Cortex of kidney (tissue), 1 donor: ENCODE measurements around the gene ITFG2.
"Not testable (repeated sequence)": the region's sequence is repeated elsewhere in the genome, so short reads cannot be mapped to it uniquely, and the experiment has no call there.

ENCODE experiments used
- DNase-seq: peaks from one replicate; lab custom pipeline; 2025; lab: John Stamatoyannopoulos, UW

Gene ITFG2

GRCh38 chr12:2812290-2813213, at the start of gene ITFG2:
TSS of gene ITFG2 (plus strand) at chr12:2812668. CDS start at chr12:2812761, 93 bp downstream.
- DNase-seq = peak; percentile 34

- no peak for DNase-seq
Observed at GRCh38 chr12:2764398-2764797, 48.1 kb upstream of the ITFG2 start.

- DNase-seq = no peak
Observed at GRCh38 chr12:2765052-2765451, 47.4 kb upstream of the ITFG2 start.

- DNase-seq = no peak
Observed at GRCh38 chr12:2765608-2766007, 46.9 kb upstream of the ITFG2 start.

GRCh38 chr12:2768224-2768961, 44.1 kb upstream of the ITFG2 start:
- DNase-seq = no peak

- DNase-seq = no peak
Observed at GRCh38 chr12:2769866-2770533, 42.5 kb upstream of the ITFG2 start.

- DNase-seq = not testable (repeated sequence)
Observed at GRCh38 chr12:2770544-2770943, 41.9 kb upstream of the ITFG2 start.

- no peak for DNase-seq
Observed at GRCh38 chr12:2772370-2772769, 40.1 kb upstream of the ITFG2 start.

GRCh38 chr12:2773199-2773875, 39.1 kb upstream of the ITFG2 start:
- DNase-seq = no peak

- DNase-seq = no peak
Observed at GRCh38 chr12:2775431-2775830, 37.0 kb upstream of the ITFG2 start.

- no peak for DNase-seq
Observed at GRCh38 chr12:2776129-2776806, 36.2 kb upstream of the ITFG2 start.

- DNase-seq = no peak
Observed at GRCh38 chr12:2779281-2779680, 33.2 kb upstream of the ITFG2 start.

GRCh38 chr12:2783936-2784600, 28.4 kb upstream of the ITFG2 start:
- no peak for DNase-seq

GRCh38 chr12:2785017-2785416, 27.5 kb upstream of the ITFG2 start:
- no peak for DNase-seq

- no peak for DNase-seq
Observed at GRCh38 chr12:2791089-2791488, 21.4 kb upstream of the ITFG2 start.

- DNase-seq = no peak
Observed at GRCh38 chr12:2792671-2793500, 19.6 kb upstream of the ITFG2 start.

- DNase-seq = no peak
Observed at GRCh38 chr12:2793561-2793960, 18.9 kb upstream of the ITFG2 start.

GRCh38 chr12:2794191-2794735, 18.2 kb upstream of the ITFG2 start:
- no peak for DNase-seq

- peak; percentile 54 for DNase-seq
Observed at GRCh38 chr12:2794736-2795289, 17.7 kb upstream of the ITFG2 start, which contains the start of gene FKBP4. TSS of gene FKBP4 (plus strand) at chr12:2794970. CDS start at chr12:2795140, 170 bp downstream.
